Measurements from ENCODE around the gene PTGER1. TPM values are rescaled to one million over a fixed set of nuclear protein-coding genes. Genes with fewer than 3 reads are reported as not detected.

The PTGER1 gene
- total and polyA plus RNA-seq, 2 of the 8 experiments (the other 6 are each of a cell fraction or from before 2014, with no cell fraction given): 0.20 to 0.41 TPM

GRCh38 chr19:14478113-14478545, 3.0 kb upstream of the PTGER1 start:
- no peak overlapping the region for H3K4me3 ChIP-seq (ENCODE audit: extremely low read depth in 1 of 4, insufficient read depth in 2 of 4, low read depth in 3 of 4, low read length in 4 of 4)
- H2BK15ac ChIP-seq (ENCODE audit: low read length): no peak overlapping the region
- H3K36me3 ChIP-seq (ENCODE audit: control insufficient read depth in 2 of 4, insufficient read depth in 4 of 4, low read length in 3 of 4): peaks cover 5 to 17% (median 10%) of the 10 kb centered on the region in 4 experiments; a peak in 6 of 8 replicates
- no peak overlapping the region for H2BK12ac ChIP-seq (ENCODE audit: low read depth, low read length)
- H4K5ac ChIP-seq (ENCODE audit: insufficient read length, low read depth, low read length): no peak overlapping the region
- H2AFZ ChIP-seq (ENCODE audit: low read length): no peak overlapping the region
- no peak overlapping the region for H3K9ac ChIP-seq (replicated peaks in 1 of 4; ENCODE audit: extremely low read depth in 1 of 4, low read depth in 3 of 4, low read length in 3 of 4)
- no peaks in the 10 kb centered on the region for H3K79me2 ChIP-seq (ENCODE audit: control insufficient read depth in 1 of 2, insufficient read depth in 2 of 2, low read length in 2 of 2)
- CTCF ChIA-PET (ENCODE audit: partially characterized antibody): interaction anchor here (0.6 to 4.7 kb wide), 8 partner anchors 11 to 893 kb away, joined by 3 to 34 read pairs (median 4); no protein-coding TSS in a partner anchor
- no peak overlapping the region for H2AK5ac ChIP-seq (ENCODE audit: low read depth, low read length)
- POLR2A ChIA-PET (ENCODE audit: partially characterized antibody): interaction anchor here (0.6 to 1.4 kb wide), 4 partner anchors 15 to 314 kb away, joined by 3 to 4 read pairs (median 3); no protein-coding TSS in a partner anchor
- no peak overlapping the region for H3K14ac ChIP-seq (ENCODE audit: insufficient read length)
- H2BK20ac ChIP-seq (ENCODE audit: low read length): no peak overlapping the region
- no peak overlapping the region for H2BK120ac ChIP-seq (replicated peaks; ENCODE audit: low read depth, low read length)
- no peak overlapping the region for H3K27ac ChIP-seq (ENCODE audit: low read depth, low read length)
- no peak for FAIRE-seq
- no peak overlapping the region for H3K56ac ChIP-seq (replicated peaks; ENCODE audit: insufficient read length, low read depth, low read length)
- H4K8ac ChIP-seq (ENCODE audit: extremely low read depth, insufficient read depth, low read length): no peak overlapping the region
- no peak overlapping the region for H3K4ac ChIP-seq (replicated peaks; ENCODE audit: insufficient read length, low read depth, low read length)
- H3K9me3 ChIP-seq (ENCODE audit: insufficient read depth in 2 of 2, low read depth in 1 of 2, low read length in 1 of 2): no peaks in the 10 kb centered on the region
- no peaks in the 10 kb centered on the region for H3K27me3 ChIP-seq (replicated peaks in 1 of 4; ENCODE audit: control insufficient read depth in 3 of 4, extremely low read depth in 1 of 4, insufficient read depth in 3 of 4, low read length in 3 of 4)
- WGBS, 2 experiments (ENCODE audit: extremely low coverage in 1 of 2, insufficient coverage in 1 of 2, insufficient read length in 1 of 2, insufficient replicate concordance in 2 of 2, low coverage in 1 of 2, low lambda C conversion rate in 2 of 2, missing lambda C conversion rate in 1 of 2): 86% methylated on average over 20 of the region's 24 CpGs; no CpG with 5 or more reads in 1 of the 2 experiments
- H2BK5ac ChIP-seq (ENCODE audit: low read depth, low read length): no peak overlapping the region
- H3K18ac ChIP-seq (ENCODE audit: extremely low read depth, low read length): no peak overlapping the region
- peaks cover 0 to 8% of the 10 kb centered on the region in 2 experiments for H4K20me1 ChIP-seq (replicated peaks in 1 of 2; ENCODE audit: control insufficient read depth in 1 of 2, insufficient read depth in 2 of 2, low read length in 2 of 2)
- no peaks in the 10 kb centered on the region for H3K79me1 ChIP-seq (ENCODE audit: low read depth, low read length)
- H3K23ac ChIP-seq (ENCODE audit: insufficient read length): no peak overlapping the region
- H3K4me2 ChIP-seq (ENCODE audit: insufficient read depth in 1 of 2, low read depth in 2 of 2, low read length in 2 of 2): no peak overlapping the region
- H3K23me2 ChIP-seq (ENCODE audit: low read depth, low read length): no peaks in the 10 kb centered on the region; the same call in 1 of the 2 replicates
- TF ChIP-seq ASH2L (IDR thresholded peaks at IDR 0.05; ENCODE audit: low read length) (no peak), SIX5 (IDR thresholded peaks at IDR 0.05; ENCODE audit: low read depth, low read length) (no peak), HDAC2 (IDR thresholded peaks at IDR 0.05; ENCODE audit: borderline replicate concordance in 1 of 2, low read depth in 2 of 2, low read length in 2 of 2) (no peak), KDM5A (IDR thresholded peaks at IDR 0.05; ENCODE audit: low read length) (no peak), TAF7 (optimal IDR thresholded peaks at IDR 0.05; ENCODE audit: borderline replicate concordance, low read depth, low read length) (no peak), KDM1A (IDR thresholded peaks at IDR 0.05; ENCODE audit: borderline replicate concordance, low read length) (no peak), RAD21 (IDR thresholded peaks at IDR 0.05 in 1 of 2, conservative IDR thresholded peaks at IDR 0.05 in 1 of 2; ENCODE audit: low read depth in 2 of 2, low read length in 2 of 2) (no peak), RNF2 (IDR thresholded peaks at IDR 0.05; ENCODE audit: borderline replicate concordance, low read depth, low read length, missing control alignments, poor library complexity, severe bottlenecking) (no peak), TCF12 (IDR thresholded peaks at IDR 0.05; ENCODE audit: low read depth, low read length) (no peak)
- peaks cover 0 to 29% (median 15%) of the 10 kb centered on the region in 4 experiments; a peak in 6 of 7 replicates for H3K4me1 ChIP-seq (replicated peaks in 1 of 4; ENCODE audit: control insufficient read depth in 3 of 4, insufficient read depth in 4 of 4, low read length in 3 of 4)
- no peak overlapping the region for H4K91ac ChIP-seq (replicated peaks; ENCODE audit: insufficient read length, low read length)
- no peak for DNase-seq (ENCODE audit: low read depth in 1 of 2, low spot score in 2 of 2)
